HG02798 (cell line): ENCODE results near the gene DLG2.
"Not testable (repeated sequence)": the region's sequence is repeated elsewhere in the genome, so short reads cannot be mapped to it uniquely, and the experiment has no call there.

ENCODE experiments used
- ATAC-seq: cut with Tn5 transposase; IDR thresholded peaks from one replicate; pipeline ENCODE4 v1.9.1; 2021; ENCODE audit warnings: mild to moderate bottlenecking; ENCODE audit not compliant: unreplicated experiment, poor library complexity

The DLG2 gene

GRCh38 chr11:85475660-85476517, 151.3 kb downstream of the DLG2 start:
- no peak for ATAC-seq

- no peak for ATAC-seq
Measured at GRCh38 chr11:85472953-85473352, 154.2 kb downstream of the DLG2 start.

- ATAC-seq, result no peak
Measured at GRCh38 chr11:85464283-85464682, 162.9 kb downstream of the DLG2 start.

GRCh38 chr11:85459304-85459703, 167.8 kb downstream of the DLG2 start:
- no peak for ATAC-seq

- no peak for ATAC-seq
Measured at GRCh38 chr11:85444479-85444878, 182.7 kb downstream of the DLG2 start.

- ATAC-seq, result no peak
Measured at GRCh38 chr11:85440273-85440672, 186.9 kb downstream of the DLG2 start.

- no peak for ATAC-seq
Measured at GRCh38 chr11:85438328-85438727, 188.8 kb downstream of the DLG2 start.

GRCh38 chr11:85431319-85431718, 195.8 kb downstream of the DLG2 start:
- ATAC-seq, result no peak

GRCh38 chr11:85423794-85424193, 203.3 kb downstream of the DLG2 start:
- ATAC-seq, result no peak

- ATAC-seq, result no peak
Measured at GRCh38 chr11:85423316-85423715, 203.8 kb downstream of the DLG2 start.

GRCh38 chr11:85414175-85414574, 213.0 kb downstream of the DLG2 start:
- ATAC-seq, result no peak

- ATAC-seq, result no peak
Measured at GRCh38 chr11:85407648-85408047, 219.5 kb downstream of the DLG2 start.

GRCh38 chr11:85406841-85407240, 220.3 kb downstream of the DLG2 start:
- no peak for ATAC-seq

- no peak for ATAC-seq
Measured at GRCh38 chr11:85406316-85406715, 220.8 kb downstream of the DLG2 start.

- ATAC-seq, result not testable (repeated sequence)
Measured at GRCh38 chr11:85395515-85396055, 231.6 kb downstream of the DLG2 start.

- ATAC-seq, result no peak
Measured at GRCh38 chr11:85394283-85394682, 232.9 kb downstream of the DLG2 start.

- ATAC-seq, result no peak
Measured at GRCh38 chr11:85391141-85391540, 236.0 kb downstream of the DLG2 start.

GRCh38 chr11:85385547-85385946, 241.6 kb downstream of the DLG2 start:
- no peak for ATAC-seq

- ATAC-seq, result no peak
Measured at GRCh38 chr11:85385111-85385510, 242.0 kb downstream of the DLG2 start.

GRCh38 chr11:85379066-85379465, 248.1 kb downstream of the DLG2 start:
- no peak for ATAC-seq

- no peak for ATAC-seq
Measured at GRCh38 chr11:85377901-85378300, 249.2 kb downstream of the DLG2 start.

GRCh38 chr11:85359859-85360258, 267.3 kb downstream of the DLG2 start:
- ATAC-seq, result no peak
